NCI-H2081 treated with DMSO at 0.1 percent for 48 hours (cell line): ENCODE results near the gene KRT76.
"Not testable (repeated sequence)": the region's sequence is repeated elsewhere in the genome, so short reads cannot be mapped to it uniquely, and the experiment has no call there.

ENCODE experiments used
- DNase-seq: peaks from one replicate; lab custom pipeline; 2025; lab: John Stamatoyannopoulos, UW

KRT76 gene

GRCh38 chr12:52759218-52759617 is 17.9 kb downstream of the KRT76 start:
- no peak for DNase-seq

GRCh38 chr12:52757449-52758176 is 19.5 kb downstream of the KRT76 start:
- DNase-seq: no peak

- no peak for DNase-seq
Observed at GRCh38 chr12:52756281-52756960, 20.7 kb downstream of the KRT76 start.

- no peak for DNase-seq
Observed at GRCh38 chr12:52755533-52755932, 21.6 kb downstream of the KRT76 start.

- DNase-seq: no peak
Observed at GRCh38 chr12:52754135-52754534, 23.0 kb downstream of the KRT76 start.

- no peak for DNase-seq
Observed at GRCh38 chr12:52753283-52753682, 23.9 kb downstream of the KRT76 start.

- no peak for DNase-seq
Observed at GRCh38 chr12:52752516-52752915, 24.6 kb downstream of the KRT76 start.

GRCh38 chr12:52751795-52752194 is 25.4 kb downstream of the KRT76 start:
- no peak for DNase-seq

GRCh38 chr12:52750532-52750931 is 26.6 kb downstream of the KRT76 start:
- not testable (repeated sequence) for DNase-seq

GRCh38 chr12:52749827-52750226 is 27.3 kb downstream of the KRT76 start:
- no peak for DNase-seq

- DNase-seq: no peak
Observed at GRCh38 chr12:52748578-52748977, 28.6 kb downstream of the KRT76 start.

GRCh38 chr12:52745554-52745953 is 31.6 kb downstream of the KRT76 start:
- DNase-seq: no peak

- DNase-seq: no peak
Observed at GRCh38 chr12:52744493-52745156, 32.5 kb downstream of the KRT76 start.

GRCh38 chr12:52742822-52743457 is 34.2 kb downstream of the KRT76 start:
- no peak for DNase-seq

- DNase-seq: no peak
Observed at GRCh38 chr12:52742196-52742580, 35.0 kb downstream of the KRT76 start.

GRCh38 chr12:52741375-52742195 is 35.6 kb downstream of the KRT76 start:
- DNase-seq: no peak

- peak; percentile 19 for DNase-seq
Observed at GRCh38 chr12:52740584-52740983, 36.6 kb downstream of the KRT76 start.

GRCh38 chr12:52739963-52740362 is 37.2 kb downstream of the KRT76 start:
- DNase-seq: no peak

GRCh38 chr12:52735816-52736632 is 41.1 kb downstream of the KRT76 start:
- no peak for DNase-seq

GRCh38 chr12:52735106-52735505 is 42.0 kb downstream of the KRT76 start:
- no peak for DNase-seq

- DNase-seq: no peak
Observed at GRCh38 chr12:52730793-52731192, 46.4 kb downstream of the KRT76 start.
